H9 (cell line): ENCODE measurements around the gene MRLN. TPM values are rescaled to one million over a fixed set of nuclear protein-coding genes. Genes with fewer than 3 reads are reported as not detected.

ENCODE experiments used
- DNase-seq: peaks from one replicate; pipeline ENCODE4 v3.0.0-alpha.2; 2017
- H2AFZ ChIP-seq: one replicate; pipeline ENCODE4 v1.6.1; 2013; ENCODE audit warnings: mild to moderate bottlenecking, low read length, control low read depth, moderate library complexity
- H2AK5ac ChIP-seq: 2 replicates; pipeline ENCODE4 v1.6.1; 2013; ENCODE audit warnings: low read length, control low read depth, mixed read lengths; ENCODE audit not compliant: insufficient read length
- H2BK120ac ChIP-seq: one replicate; pipeline ENCODE4 v1.6.1; 2013; ENCODE audit warnings: low read depth, mild to moderate bottlenecking, low read length, control low read depth, inconsistent platforms; ENCODE audit not compliant: poor library complexity, severe bottlenecking
- H2BK12ac ChIP-seq: 2 replicates; pipeline ENCODE4 v1.6.1; 2013; ENCODE audit warnings: low read length, control low read depth, mixed read lengths, low read depth; ENCODE audit not compliant: insufficient read length
- H2BK15ac ChIP-seq: 2 replicates; pipeline ENCODE4 v1.6.1; 2013; ENCODE audit warnings: low read depth, low read length, control low read depth
- H2BK20ac ChIP-seq: one replicate; pipeline ENCODE4 v1.6.1; 2013; ENCODE audit warnings: low read depth, mild to moderate bottlenecking, low read length, control low read depth, inconsistent platforms; ENCODE audit not compliant: poor library complexity, severe bottlenecking
- H2BK5ac ChIP-seq: 2 replicates; pipeline ENCODE4 v1.6.1; 2013; ENCODE audit warnings: low read length, control low read depth, mixed read lengths; ENCODE audit not compliant: insufficient read length
- H3K14ac ChIP-seq: 2 replicates; pipeline ENCODE4 v1.6.1; 2013; ENCODE audit warnings: low read length, control low read depth; ENCODE audit not compliant: insufficient read depth
- H3K18ac ChIP-seq: 2 replicates; pipeline ENCODE4 v1.6.1; 2013; ENCODE audit warnings: low read depth, mild to moderate bottlenecking, mixed read lengths, low read length, control low read depth; ENCODE audit not compliant: insufficient read length
- H3K23ac ChIP-seq: 2 replicates; pipeline ENCODE4 v1.6.1; 2013; ENCODE audit warnings: low read length, control low read depth, mixed read lengths, low read depth; ENCODE audit not compliant: insufficient read length
- H3K23me2 ChIP-seq: 2 replicates; pipeline ENCODE4 v1.6.1; 2013; ENCODE audit warnings: low read depth, mild to moderate bottlenecking, mixed read lengths, low read length, control low read depth; ENCODE audit not compliant: insufficient read length, poor library complexity, severe bottlenecking
- H3K27ac ChIP-seq: 2 replicates; pipeline ENCODE4 v1.5.1; 2013; ENCODE audit warnings: low read length, control low read depth, mixed read lengths, low read depth; ENCODE audit not compliant: insufficient read length
- H3K27me3 ChIP-seq: 2 replicates; pipeline ENCODE4 v1.6.1; 2013; ENCODE audit warnings: low read length, control low read depth, inconsistent platforms; ENCODE audit not compliant: insufficient read depth
- H3K4ac ChIP-seq: 2 replicates; pipeline ENCODE4 v1.6.1; 2013; ENCODE audit warnings: low read depth, mild to moderate bottlenecking, control low read depth, inconsistent platforms, low read length, moderate library complexity
- H3K4me1 ChIP-seq: 2 replicates; pipeline ENCODE4 v1.6.1; 2013; ENCODE audit warnings: low read length, control low read depth, inconsistent platforms; ENCODE audit not compliant: insufficient read depth
- H3K4me2 ChIP-seq: 2 replicates; pipeline ENCODE4 v1.6.1; 2013; ENCODE audit warnings: low read length, control low read depth, mixed read lengths; ENCODE audit not compliant: insufficient read length, insufficient read depth
- H3K56ac ChIP-seq: 2 replicates; pipeline ENCODE4 v1.6.1; 2013; ENCODE audit warnings: low read depth, mild to moderate bottlenecking, mixed read lengths, low read length, control low read depth; ENCODE audit not compliant: insufficient read length
- H3K79me1 ChIP-seq: 2 replicates; pipeline ENCODE4 v1.6.1; 2013; ENCODE audit warnings: low read depth, mild to moderate bottlenecking, moderate library complexity, low read length, control low read depth, inconsistent platforms; ENCODE audit not compliant: insufficient read depth, poor library complexity, severe bottlenecking
- H3K79me2 ChIP-seq: 2 replicates; pipeline ENCODE4 v1.6.1; 2013; ENCODE audit warnings: low read length, control low read depth, inconsistent platforms; ENCODE audit not compliant: insufficient read depth
- H3K9ac ChIP-seq: 2 replicates; pipeline ENCODE4 v1.6.1; 2013; ENCODE audit warnings: low read length, control low read depth, mixed read lengths; ENCODE audit not compliant: insufficient read length; ENCODE audit errors: extremely low read depth
- H3K9me3 ChIP-seq: one replicate; pipeline ENCODE4 v1.6.1; 2013; ENCODE audit warnings: low read depth, low read length, inconsistent platforms; ENCODE audit not compliant: control insufficient read depth
- H3T11ph ChIP-seq: one replicate; pipeline ENCODE4 v1.6.1; 2013; ENCODE audit warnings: mild to moderate bottlenecking, low read length, control low read depth, inconsistent platforms
- H4K20me1 ChIP-seq: one replicate; pipeline ENCODE4 v1.6.1; 2013; ENCODE audit not compliant: control insufficient read depth, insufficient read length, insufficient read depth
- H4K5ac ChIP-seq: 2 replicates; pipeline ENCODE4 v1.6.1; 2013; ENCODE audit warnings: low read depth, mild to moderate bottlenecking, mixed read lengths, low read length, control low read depth; ENCODE audit not compliant: insufficient read length
- H4K8ac ChIP-seq: replicated peaks from 2 replicates; pipeline ENCODE4 v1.6.1; 2013; ENCODE audit warnings: low read length, control low read depth, mixed read lengths, low read depth; ENCODE audit not compliant: insufficient read length
- H4K91ac ChIP-seq: 2 replicates; pipeline ENCODE4 v1.6.1; 2013; ENCODE audit warnings: low read depth, mild to moderate bottlenecking, moderate library complexity, mixed read lengths, low read length, control low read depth; ENCODE audit not compliant: insufficient read length
- H3K27ac Mint-ChIP-seq, 3 experiments: 2 replicates in 2 of 3; 3 replicates in 1 of 3; pipeline ENCODE4 v1.8.0; 2020 to 2021; ENCODE audit warnings: mixed read lengths in 3 of 3, mild to moderate bottlenecking in 1 of 3, moderate library complexity in 1 of 3
- H3K27me3 Mint-ChIP-seq: 2 replicates; pipeline ENCODE4 v1.8.0; 2021; ENCODE audit warnings: low read depth, mild to moderate bottlenecking, moderate library complexity, mixed read lengths
- H3K36me3 Mint-ChIP-seq, 3 experiments: 2 replicates in 2 of 3; 3 replicates in 1 of 3; pipeline ENCODE4 v1.8.0; 2020 to 2021; ENCODE audit warnings: low read depth in 3 of 3, mixed read lengths in 3 of 3; ENCODE audit not compliant: insufficient read depth in 1 of 3
- H3K4me1 Mint-ChIP-seq, 2 experiments: 2 replicates each; pipeline ENCODE4 v1.8.0; 2020; ENCODE audit warnings: mixed read lengths in 2 of 2
- H3K4me3 Mint-ChIP-seq, 2 experiments: 2 replicates in 1 of 2; 3 replicates in 1 of 2; pipeline ENCODE4 v1.8.0; 2020 to 2021; ENCODE audit warnings: mild to moderate bottlenecking in 2 of 2, mixed read lengths in 2 of 2, moderate library complexity in 1 of 2
- H3K9me3 Mint-ChIP-seq, 2 experiments: 2 replicates in 1 of 2; 3 replicates in 1 of 2; pipeline ENCODE4 v1.8.0; 2020; ENCODE audit warnings: mild to moderate bottlenecking in 2 of 2, mixed read lengths in 2 of 2, moderate library complexity in 1 of 2
- CTCF ChIP-seq: fragments of 200-600 bp; sonication (generic); conservative IDR thresholded peaks from 3 replicates; pipeline ENCODE4 v1.8.0; 2021; ENCODE audit warnings: antibody characterized with exemption, mild to moderate bottlenecking
- WGBS: extraction: QIAGEN DNeasy Blood & Tissue Kit; methylation state at CpG from one replicate; pipeline ENCODE4 v1.1.7; 2013; ENCODE audit warnings: missing lambda C conversion rate, low lambda C conversion rate, mixed read lengths; ENCODE audit not compliant: insufficient read length; ENCODE audit errors: extremely low coverage; 5-methylcytosine and 5-hydroxymethylcytosine counted together
- total RNA-seq: library from RNA; stranded (reverse); gene quantifications from 2 replicates; pipeline ENCODE4 v1.2.1, GENCODE V29; 2021

The MRLN gene
- total RNA-seq, 1 experiment from 2014 or later = not detected

- Mint-ChIP-seq H3K36me3 (peaks cover 37 to 73% (median 47%) of the 10 kb centered on the region in 3 experiments), H3K9me3 (peaks cover 62 to 70% of the 10 kb centered on the region in 2 experiments), H3K27me3 (no peaks in the 10 kb centered on the region; the same call in 1 of the 2 replicates), H3K27ac (no peak overlapping the region), H3K4me3 (no peak overlapping the region), H3K4me1 (no peaks in the 10 kb centered on the region)
- H3K79me2 ChIP-seq = no peaks in the 10 kb centered on the region
- H3K9me3 ChIP-seq = no peaks in the 10 kb centered on the region
- no peaks in the 10 kb centered on the region for H4K20me1 ChIP-seq
- H3K18ac ChIP-seq = no peak overlapping the region
- WGBS = no CpG with 5 or more reads among the region's 6 CpGs
- no peaks in the 10 kb centered on the region for H3K4me1 ChIP-seq
- no peak overlapping the region for H2BK15ac ChIP-seq
- no peak overlapping the region for H2BK20ac ChIP-seq
- H3K56ac ChIP-seq = no peak overlapping the region
- H3K23ac ChIP-seq = no peak overlapping the region
- H3K4me2 ChIP-seq = no peak overlapping the region
- no peaks in the 10 kb centered on the region for H3K27me3 ChIP-seq
- no peak overlapping the region for H3K4ac ChIP-seq
- no peak overlapping the region for H3K14ac ChIP-seq
- no peak overlapping the region for H3K27ac ChIP-seq
- no peaks in the 10 kb centered on the region for H3K23me2 ChIP-seq
- H3T11ph ChIP-seq = no peak overlapping the region
- DNase-seq = no peak
- H2BK12ac ChIP-seq = no peak overlapping the region
- H4K91ac ChIP-seq = no peak overlapping the region
- H3K9ac ChIP-seq = no peak overlapping the region
- no peaks in the 10 kb centered on the region for H3K79me1 ChIP-seq
- H4K8ac ChIP-seq = no peak overlapping the region
- H2AK5ac ChIP-seq = no peak overlapping the region
- H4K5ac ChIP-seq = no peak overlapping the region
- no peak overlapping the region for H2BK120ac ChIP-seq
- no peak for TF ChIP-seq CTCF
- H2BK5ac ChIP-seq = no peak overlapping the region
- H2AFZ ChIP-seq = no peak overlapping the region
Observed at GRCh38 chr10:59774451-59774850, 21.2 kb upstream of the MRLN start.
